PC-9 (cell line): Measurements from ENCODE around the gene UBAP2. TPM values are rescaled to one million over a fixed set of nuclear protein-coding genes. Genes with fewer than 3 reads are reported as not detected.

Source experiments
- BruUV-seq: library from RNA; stranded (reverse); fragments of 400-500 nt; replicated peaks from 2 replicates; lab custom pipeline; 2021; lab: Mats Ljungman, UMichigan
- CTCF ChIA-PET: fragments of 300-600 bp; sonication (Branson Sonifier 250); formaldehyde crosslinking; loops from one replicate; lab custom pipeline; 2022; ENCODE audit warnings: antibody characterized with exemption; lab: Charles Lee
- POLR2A ChIA-PET: fragments of 300-600 bp; sonication (Branson Sonifier 250); formaldehyde crosslinking; loops from one replicate; lab custom pipeline; 2022; ENCODE audit warnings: antibody characterized with exemption; ENCODE audit not compliant: unreplicated experiment; lab: Charles Lee
- DNase-seq, 2 experiments: peaks; one replicate each; pipeline versions ENCODE4 v3.0.0 to v3.0.0-alpha.2; 2015 to 2022; ENCODE audit warnings: mixed read lengths in 1 of 2
- H2AFZ ChIP-seq: fragments of 200-600 bp; sonication (generic); 2 replicates; pipeline ENCODE4 v1.8.1; 2017; ENCODE audit warnings: antibody characterized with exemption
- H3F3A ChIP-seq: fragments of 200-600 bp; sonication (generic); 2 replicates; pipeline ENCODE4 v1.8.1; 2017; ENCODE audit warnings: antibody characterized with exemption, mild to moderate bottlenecking, low read depth; ENCODE audit not compliant: insufficient read depth
- H3K27ac ChIP-seq: fragments of 200-600 bp; sonication (generic); 2 replicates; pipeline ENCODE4 v1.6.1; 2016; ENCODE audit warnings: mixed run types
- H3K27me3 ChIP-seq: fragments of 200-600 bp; sonication (generic); 2 replicates; pipeline ENCODE4 v1.6.1; 2016; ENCODE audit warnings: low read depth, mixed run types; ENCODE audit not compliant: insufficient read depth
- H3K36me3 ChIP-seq: fragments of 200-600 bp; sonication (generic); 2 replicates; pipeline ENCODE4 v1.6.1; 2016; ENCODE audit warnings: low read depth, mixed run types
- H3K4me1 ChIP-seq: fragments of 200-600 bp; sonication (generic); replicated peaks from 2 replicates; pipeline ENCODE4 v1.6.1; 2016; ENCODE audit warnings: mixed run types; ENCODE audit not compliant: insufficient read depth
- H3K4me2 ChIP-seq: fragments of 200-600 bp; sonication (generic); 2 replicates; pipeline ENCODE4 v1.6.1; 2017; ENCODE audit warnings: mixed run types
- H3K4me3 ChIP-seq: fragments of 200-600 bp; sonication (generic); 2 replicates; pipeline ENCODE4 v1.6.1; 2016; ENCODE audit warnings: mixed run types
- H3K79me2 ChIP-seq: fragments of 200-600 bp; sonication (generic); 2 replicates; pipeline ENCODE4 v1.6.1; 2017; ENCODE audit warnings: low read depth, mixed run types
- H3K9me2 ChIP-seq: fragments of 200-600 bp; sonication (generic); 2 replicates; pipeline ENCODE4 v1.8.1; 2017; ENCODE audit warnings: mild to moderate bottlenecking; ENCODE audit not compliant: insufficient read depth
- H3K9me3 ChIP-seq: fragments of 200-600 bp; sonication (generic); 2 replicates; pipeline ENCODE4 v1.8.1; 2016; ENCODE audit warnings: low read depth; ENCODE audit not compliant: insufficient read depth
- H4K20me1 ChIP-seq: fragments of 200-600 bp; sonication (generic); 2 replicates; pipeline ENCODE4 v1.8.1; 2017; ENCODE audit not compliant: insufficient read depth
- CTCF ChIP-seq: fragments of 200-600 bp; sonication (generic); conservative IDR thresholded peaks from 2 replicates; pipeline ENCODE4 v1.6.1; 2017; ENCODE audit warnings: mixed run types, antibody characterized with exemption, mild to moderate bottlenecking, moderate library complexity
- EZH2 ChIP-seq: fragments of 200-600 bp; sonication (generic); IDR thresholded peaks from 2 replicates; pipeline ENCODE4 v1.8.0; 2017; ENCODE audit warnings: antibody characterized with exemption, low read depth
- intact Hi-C: fragments of 100-400 bp; cut with micrococcal nuclease; formaldehyde crosslinking; loops from one replicate; pipeline ENCODE4 v1.10.0; 2022; ENCODE audit not compliant: unreplicated experiment
- total RNA-seq: library from RNA; stranded (reverse); gene quantifications from 2 replicates; pipeline ENCODE4 v1.2.3, GENCODE V29; 2021

UBAP2 gene
- total RNA-seq, 1 experiment from 2014 or later: 27.6 TPM

GRCh38 chr9:33905137-33905536 lies 143.6 kb downstream of the UBAP2 start:
- no peak for DNase-seq
- H3K4me3 ChIP-seq: no peak overlapping the region
- H3F3A ChIP-seq: peaks cover 10% of the 10 kb centered on the region; the same call in 1 of the 2 replicates
- H3K27ac ChIP-seq: no peak overlapping the region
- POLR2A ChIA-PET: no interaction called here
- intact Hi-C loops: no loop called here
- no peaks in the 10 kb centered on the region for H3K4me1 ChIP-seq
- no peaks in the 10 kb centered on the region for H3K9me3 ChIP-seq
- no peaks in the 10 kb centered on the region for H3K27me3 ChIP-seq
- no peak overlapping the region for H3K4me2 ChIP-seq
- H3K9me2 ChIP-seq: no peaks in the 10 kb centered on the region
- CTCF ChIA-PET: no interaction called here
- H3K79me2 ChIP-seq: peaks cover 27% of the 10 kb centered on the region
- H3K36me3 ChIP-seq: no peaks in the 10 kb centered on the region
- BruUV-seq: no TSS peak
- peaks cover 16% of the 10 kb centered on the region for H4K20me1 ChIP-seq
- TF ChIP-seq EZH2 (no peak), CTCF (no peak)
- H2AFZ ChIP-seq: no peak overlapping the region

GRCh38 chr9:33903157-33903780 lies 145.4 kb downstream of the UBAP2 start:
- TF ChIP-seq EZH2 (no peak), CTCF (no peak)
- intact Hi-C loops: no loop called here
- Histone ChIP-seq H3K36me3 (no peaks in the 10 kb centered on the region), H3K9me2 (no peaks in the 10 kb centered on the region), H3K9me3 (no peaks in the 10 kb centered on the region), H3K79me2 (peaks cover 18% of the 10 kb centered on the region), H3F3A (peaks cover 9% of the 10 kb centered on the region; the same call in 1 of the 2 replicates), H4K20me1 (peaks cover 13% of the 10 kb centered on the region), H3K4me1 (no peaks in the 10 kb centered on the region), H3K27ac (no peak overlapping the region), H3K4me2 (no peak overlapping the region), H2AFZ (no peak overlapping the region), H3K27me3 (no peaks in the 10 kb centered on the region), H3K4me3 (no peak overlapping the region)
- ChIA-PET POLR2A (no interaction called here), CTCF (no interaction called here)
- DNase-seq: no peak
- no TSS peak for BruUV-seq

GRCh38 chr9:33894316-33894715 lies 154.4 kb downstream of the UBAP2 start:
- no peak overlapping the region for H2AFZ ChIP-seq
- DNase-seq: no peak
- POLR2A ChIA-PET: interaction anchor here (0.5 kb wide), 1 partner anchor 12 kb away, joined by 5 read pairs; no protein-coding TSS in a partner anchor
- CTCF ChIA-PET: no interaction called here
- H3K79me2 ChIP-seq: peaks cover 19% of the 10 kb centered on the region; the same call in 1 of the 2 replicates
- no TSS peak for BruUV-seq
- H3K36me3 ChIP-seq: no peaks in the 10 kb centered on the region
- no peak overlapping the region for H3K4me3 ChIP-seq
- no peaks in the 10 kb centered on the region for H3F3A ChIP-seq
- no peaks in the 10 kb centered on the region for H3K9me3 ChIP-seq
- H4K20me1 ChIP-seq: peaks cover 19% of the 10 kb centered on the region
- no peaks in the 10 kb centered on the region for H3K4me1 ChIP-seq
- no peak overlapping the region for H3K27ac ChIP-seq
- no peak overlapping the region for H3K4me2 ChIP-seq
- intact Hi-C loops: no loop called here
- no peaks in the 10 kb centered on the region for H3K9me2 ChIP-seq
- no peaks in the 10 kb centered on the region for H3K27me3 ChIP-seq
- TF ChIP-seq EZH2: no peak
- TF ChIP-seq CTCF: no peak
